HL-60 (cell line): ENCODE measurements around the gene KCNE1.
"Not testable (repeated sequence)": the region's sequence is repeated elsewhere in the genome, so short reads cannot be mapped to it uniquely, and the experiment has no call there.

ENCODE experiments used
- DNase-seq, 2 experiments: peaks; one replicate each; pipeline ENCODE4 v3.0.0-alpha.2; 2010 to 2020; ENCODE audit warnings: low read depth in 1 of 2, low spot score in 1 of 2
- H3K27ac ChIP-seq: fragments of 250-450 bp; sonication (Bioruptor Pico); replicated peaks from 2 replicates; pipeline ENCODE4 v1.5.1; 2020; ENCODE audit warnings: mild to moderate bottlenecking, moderate library complexity
- H3K27me3 ChIP-seq: fragments of 250-450 bp; sonication (Bioruptor Pico); 2 replicates; pipeline ENCODE4 v1.5.1; 2021; ENCODE audit warnings: mild to moderate bottlenecking, moderate library complexity; ENCODE audit not compliant: insufficient read depth, poor library complexity, severe bottlenecking
- H3K4me3 ChIP-seq: replicated peaks from 2 replicates; pipeline ENCODE4 v1.5.1; 2011; ENCODE audit warnings: mild to moderate bottlenecking, control low read depth, low read length; ENCODE audit not compliant: insufficient read depth

The KCNE1 gene

GRCh38 chr21:34459426-34459825 is 52.6 kb downstream of the KCNE1 start:
- H3K27me3 ChIP-seq, H3K4me3 ChIP-seq, DNase-seq, H3K27ac ChIP-seq: not testable (repeated sequence)

GRCh38 chr21:34458266-34458665 is 53.7 kb downstream of the KCNE1 start:
- not testable (repeated sequence) for DNase-seq, H3K27me3 ChIP-seq, H3K27ac ChIP-seq, H3K4me3 ChIP-seq

GRCh38 chr21:34456180-34456579 is 55.8 kb downstream of the KCNE1 start:
- H3K27me3 ChIP-seq, DNase-seq, H3K27ac ChIP-seq, H3K4me3 ChIP-seq: not testable (repeated sequence)

GRCh38 chr21:34455628-34456027 is 56.4 kb downstream of the KCNE1 start:
- not testable (repeated sequence) for H3K27ac ChIP-seq, H3K4me3 ChIP-seq, DNase-seq, H3K27me3 ChIP-seq

- H3K27me3 ChIP-seq, H3K4me3 ChIP-seq, DNase-seq, H3K27ac ChIP-seq: not testable (repeated sequence)
Observed at GRCh38 chr21:34447018-34447417, 65.0 kb downstream of the KCNE1 start.

GRCh38 chr21:34443486-34443885 is 68.5 kb downstream of the KCNE1 start:
- not testable (repeated sequence) for H3K27me3 ChIP-seq, DNase-seq, H3K4me3 ChIP-seq, H3K27ac ChIP-seq

GRCh38 chr21:34429710-34430109 is 82.3 kb downstream of the KCNE1 start:
- H3K4me3 ChIP-seq, DNase-seq, H3K27me3 ChIP-seq, H3K27ac ChIP-seq: not testable (repeated sequence)

- not testable (repeated sequence) for H3K27me3 ChIP-seq, H3K27ac ChIP-seq, H3K4me3 ChIP-seq, DNase-seq
Observed at GRCh38 chr21:34428441-34428840, 83.6 kb downstream of the KCNE1 start.

GRCh38 chr21:34427339-34427738 is 84.7 kb downstream of the KCNE1 start:
- not testable (repeated sequence) for DNase-seq, H3K27me3 ChIP-seq, H3K27ac ChIP-seq, H3K4me3 ChIP-seq

- DNase-seq, H3K4me3 ChIP-seq, H3K27me3 ChIP-seq, H3K27ac ChIP-seq: not testable (repeated sequence)
Observed at GRCh38 chr21:34423805-34424204, 88.2 kb downstream of the KCNE1 start, which contains the start of gene SMIM34. TSS of gene SMIM34 (minus strand) at chr21:34423951. CDS start at chr21:34423839, 112 bp downstream.

- H3K4me3 ChIP-seq, H3K27me3 ChIP-seq, H3K27ac ChIP-seq, DNase-seq: not testable (repeated sequence)
Observed at GRCh38 chr21:34417448-34418077, 94.4 kb downstream of the KCNE1 start.

- H3K27me3 ChIP-seq, H3K27ac ChIP-seq, H3K4me3 ChIP-seq, DNase-seq: not testable (repeated sequence)
Observed at GRCh38 chr21:34407294-34407693, 104.7 kb downstream of the KCNE1 start.

GRCh38 chr21:34406676-34407075 is 105.3 kb downstream of the KCNE1 start:
- not testable (repeated sequence) for H3K27me3 ChIP-seq, H3K27ac ChIP-seq, H3K4me3 ChIP-seq, DNase-seq

- H3K4me3 ChIP-seq, H3K27me3 ChIP-seq, DNase-seq, H3K27ac ChIP-seq: not testable (repeated sequence)
Observed at GRCh38 chr21:34406102-34406501, 105.9 kb downstream of the KCNE1 start.

GRCh38 chr21:34405686-34406085 is 106.3 kb downstream of the KCNE1 start:
- H3K27me3 ChIP-seq, H3K27ac ChIP-seq, DNase-seq, H3K4me3 ChIP-seq: not testable (repeated sequence)

GRCh38 chr21:34404742-34405141 is 107.3 kb downstream of the KCNE1 start:
- not testable (repeated sequence) for H3K27me3 ChIP-seq, H3K27ac ChIP-seq, DNase-seq, H3K4me3 ChIP-seq
